HL-60 (cell line): ENCODE measurements around the gene HSBP1.

Source experiments
- GABPA ChIP-seq: IDR thresholded peaks from 2 replicates; pipeline ENCODE4 v1.6.1; 2012; ENCODE audit warnings: low read depth
- POLR2AphosphoS5 ChIP-seq: IDR thresholded peaks from 2 replicates; pipeline ENCODE4 v1.6.1; 2012; ENCODE audit warnings: low read depth
- SPI1 ChIP-seq: IDR thresholded peaks from 2 replicates; pipeline ENCODE4 v1.6.1; 2012; ENCODE audit warnings: low read depth, mild to moderate bottlenecking, borderline replicate concordance
- TF ChIP-seq, protein P1 (sequence below): IDR thresholded peaks from one replicate; pipeline ENCODE4 v1.5.1; 2011; ENCODE audit warnings: low read length, control low read depth, inconsistent platforms; ENCODE audit not compliant: insufficient read depth
- TF ChIP-seq, protein P2 (sequence below): IDR thresholded peaks from 2 replicates; pipeline ENCODE4 v1.6.1; 2012; ENCODE audit warnings: low read depth; ENCODE audit not compliant: insufficient replicate concordance

DNA sequence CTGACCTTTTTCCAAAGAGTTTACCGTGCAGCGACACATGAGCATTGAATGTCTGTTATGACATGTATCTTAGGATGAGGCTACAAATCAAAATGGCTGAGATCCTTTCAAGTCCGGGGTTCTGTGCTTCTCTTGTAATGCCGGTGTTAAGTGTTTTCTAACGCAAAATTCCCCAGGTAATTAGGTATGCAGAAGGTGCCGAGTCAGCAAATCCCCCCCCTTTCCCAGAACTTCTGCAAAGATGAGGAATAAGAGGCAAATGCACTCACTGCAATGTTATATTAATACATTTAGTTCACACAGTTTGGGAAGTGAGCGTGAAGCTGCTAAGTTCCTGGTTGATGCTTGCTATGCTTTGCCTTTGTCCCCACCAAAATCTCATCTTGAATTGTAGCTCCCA lies 54.9 kb downstream of the HSBP1 start:
- TF ChIP-seq, protein P1, sequence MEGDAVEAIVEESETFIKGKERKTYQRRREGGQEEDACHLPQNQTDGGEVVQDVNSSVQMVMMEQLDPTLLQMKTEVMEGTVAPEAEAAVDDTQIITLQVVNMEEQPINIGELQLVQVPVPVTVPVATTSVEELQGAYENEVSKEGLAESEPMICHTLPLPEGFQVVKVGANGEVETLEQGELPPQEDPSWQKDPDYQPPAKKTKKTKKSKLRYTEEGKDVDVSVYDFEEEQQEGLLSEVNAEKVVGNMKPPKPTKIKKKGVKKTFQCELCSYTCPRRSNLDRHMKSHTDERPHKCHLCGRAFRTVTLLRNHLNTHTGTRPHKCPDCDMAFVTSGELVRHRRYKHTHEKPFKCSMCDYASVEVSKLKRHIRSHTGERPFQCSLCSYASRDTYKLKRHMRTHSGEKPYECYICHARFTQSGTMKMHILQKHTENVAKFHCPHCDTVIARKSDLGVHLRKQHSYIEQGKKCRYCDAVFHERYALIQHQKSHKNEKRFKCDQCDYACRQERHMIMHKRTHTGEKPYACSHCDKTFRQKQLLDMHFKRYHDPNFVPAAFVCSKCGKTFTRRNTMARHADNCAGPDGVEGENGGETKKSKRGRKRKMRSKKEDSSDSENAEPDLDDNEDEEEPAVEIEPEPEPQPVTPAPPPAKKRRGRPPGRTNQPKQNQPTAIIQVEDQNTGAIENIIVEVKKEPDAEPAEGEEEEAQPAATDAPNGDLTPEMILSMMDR, result no peak
- TF ChIP-seq POLR2AphosphoS5, result no peak
- TF ChIP-seq SPI1, result no peak
- TF ChIP-seq, protein P2, sequence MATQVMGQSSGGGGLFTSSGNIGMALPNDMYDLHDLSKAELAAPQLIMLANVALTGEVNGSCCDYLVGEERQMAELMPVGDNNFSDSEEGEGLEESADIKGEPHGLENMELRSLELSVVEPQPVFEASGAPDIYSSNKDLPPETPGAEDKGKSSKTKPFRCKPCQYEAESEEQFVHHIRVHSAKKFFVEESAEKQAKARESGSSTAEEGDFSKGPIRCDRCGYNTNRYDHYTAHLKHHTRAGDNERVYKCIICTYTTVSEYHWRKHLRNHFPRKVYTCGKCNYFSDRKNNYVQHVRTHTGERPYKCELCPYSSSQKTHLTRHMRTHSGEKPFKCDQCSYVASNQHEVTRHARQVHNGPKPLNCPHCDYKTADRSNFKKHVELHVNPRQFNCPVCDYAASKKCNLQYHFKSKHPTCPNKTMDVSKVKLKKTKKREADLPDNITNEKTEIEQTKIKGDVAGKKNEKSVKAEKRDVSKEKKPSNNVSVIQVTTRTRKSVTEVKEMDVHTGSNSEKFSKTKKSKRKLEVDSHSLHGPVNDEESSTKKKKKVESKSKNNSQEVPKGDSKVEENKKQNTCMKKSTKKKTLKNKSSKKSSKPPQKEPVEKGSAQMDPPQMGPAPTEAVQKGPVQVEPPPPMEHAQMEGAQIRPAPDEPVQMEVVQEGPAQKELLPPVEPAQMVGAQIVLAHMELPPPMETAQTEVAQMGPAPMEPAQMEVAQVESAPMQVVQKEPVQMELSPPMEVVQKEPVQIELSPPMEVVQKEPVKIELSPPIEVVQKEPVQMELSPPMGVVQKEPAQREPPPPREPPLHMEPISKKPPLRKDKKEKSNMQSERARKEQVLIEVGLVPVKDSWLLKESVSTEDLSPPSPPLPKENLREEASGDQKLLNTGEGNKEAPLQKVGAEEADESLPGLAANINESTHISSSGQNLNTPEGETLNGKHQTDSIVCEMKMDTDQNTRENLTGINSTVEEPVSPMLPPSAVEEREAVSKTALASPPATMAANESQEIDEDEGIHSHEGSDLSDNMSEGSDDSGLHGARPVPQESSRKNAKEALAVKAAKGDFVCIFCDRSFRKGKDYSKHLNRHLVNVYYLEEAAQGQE, result no peak
- TF ChIP-seq GABPA, result no peak
